AG08395 (cell line): ENCODE measurements around the gene KCTD21.
"Not testable (repeated sequence)": the region's sequence is repeated elsewhere in the genome, so short reads cannot be mapped to it uniquely, and the experiment has no call there.

ENCODE experiments used
- DNase-seq: peaks from one replicate; pipeline ENCODE4 v3.0.0; 2012; ENCODE audit warnings: mixed read lengths, low spot score

KCTD21 gene

DNA sequence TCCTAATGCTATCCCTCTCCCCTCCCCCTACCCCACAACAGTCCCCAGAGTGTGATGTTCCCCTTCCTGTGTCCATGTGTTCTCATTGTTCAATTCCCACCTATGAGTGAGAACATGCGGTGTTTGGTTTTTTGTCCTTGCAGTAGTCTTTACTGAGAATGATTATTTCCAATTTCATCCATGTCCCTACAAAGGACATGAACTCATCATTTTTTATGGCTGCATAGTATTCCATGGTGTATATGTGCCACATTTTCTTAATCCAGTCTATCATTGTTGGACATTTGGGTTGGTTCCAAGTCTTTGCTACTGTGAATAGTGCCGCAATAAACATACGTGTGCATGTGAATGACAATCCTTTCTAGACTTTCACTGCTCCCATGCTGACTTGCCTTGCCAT, 12.6 kb downstream of the KCTD21 start:
- not testable (repeated sequence) for DNase-seq

DNA sequence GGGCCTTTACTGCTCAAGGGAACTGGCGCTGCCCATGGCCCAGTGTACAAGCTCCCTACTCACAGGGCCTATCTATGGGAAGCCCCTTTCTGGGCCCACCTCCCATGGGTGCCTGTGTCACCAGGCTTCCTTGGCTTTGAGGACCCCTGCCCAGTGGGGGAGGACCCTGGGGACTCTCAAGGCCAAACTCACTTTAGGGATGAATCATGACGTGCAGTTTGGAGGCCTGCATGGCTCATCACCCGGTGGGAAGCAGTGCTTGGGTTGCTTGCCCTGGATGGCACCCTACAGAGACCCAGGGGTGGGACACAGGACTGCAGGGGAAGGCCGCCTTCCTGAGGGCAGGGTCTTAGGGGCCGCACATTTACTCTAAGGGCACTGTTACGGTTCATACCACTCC, 16.5 kb downstream of the KCTD21 start:
- no peak for DNase-seq

DNA sequence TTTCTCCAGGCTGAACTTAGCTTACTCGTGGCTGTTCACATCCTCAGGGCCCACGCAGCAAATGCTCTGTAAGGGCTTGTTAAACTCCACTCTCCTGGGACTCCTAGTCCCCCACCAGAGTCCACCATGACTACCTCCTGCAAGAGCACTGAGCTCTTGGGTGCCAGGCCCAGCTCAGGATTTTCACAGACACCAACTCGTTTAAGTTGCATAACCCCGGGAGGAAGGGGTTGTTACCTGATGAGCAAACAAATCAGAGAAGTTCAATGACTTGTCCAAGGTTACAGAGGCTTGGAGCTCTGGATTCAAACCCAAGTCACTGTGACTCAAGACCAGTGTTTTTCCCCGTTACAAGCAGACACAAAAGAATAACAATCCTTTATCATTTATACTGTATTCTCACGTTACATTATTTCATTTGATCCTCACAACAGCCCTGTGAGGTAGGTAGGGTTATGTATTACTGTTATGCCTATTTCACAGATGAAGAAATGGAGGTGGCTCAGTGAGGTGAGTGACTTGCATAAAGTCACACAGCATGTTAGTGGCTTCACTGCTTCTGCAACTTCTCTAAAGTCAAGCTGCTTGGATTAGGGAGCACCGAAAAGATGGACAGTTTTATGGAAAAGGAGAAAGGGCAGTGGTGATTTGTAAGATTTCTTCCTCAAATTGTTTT, 17.4 kb downstream of the KCTD21 start:
- no peak for DNase-seq

DNA sequence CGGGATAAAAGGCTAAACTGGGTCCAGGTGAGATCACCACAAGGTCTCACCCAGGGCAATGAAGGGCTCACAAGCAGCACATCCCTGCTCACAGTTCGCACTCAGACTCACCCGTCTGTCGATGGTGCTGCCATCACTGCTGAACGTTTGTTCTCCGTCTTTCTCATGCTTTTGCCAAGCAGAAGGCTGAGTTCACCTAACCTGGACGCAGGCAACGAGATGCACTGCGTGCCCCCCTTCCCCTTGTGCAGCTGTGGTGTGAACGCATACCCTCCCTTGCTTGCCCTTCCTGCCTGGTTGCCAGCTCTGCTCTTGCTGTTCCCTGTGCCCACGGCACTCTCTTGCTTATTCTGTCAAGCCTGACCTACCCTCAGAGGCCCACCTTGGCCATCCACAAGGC, 18.0 kb downstream of the KCTD21 start:
- DNase-seq = no peak

DNA sequence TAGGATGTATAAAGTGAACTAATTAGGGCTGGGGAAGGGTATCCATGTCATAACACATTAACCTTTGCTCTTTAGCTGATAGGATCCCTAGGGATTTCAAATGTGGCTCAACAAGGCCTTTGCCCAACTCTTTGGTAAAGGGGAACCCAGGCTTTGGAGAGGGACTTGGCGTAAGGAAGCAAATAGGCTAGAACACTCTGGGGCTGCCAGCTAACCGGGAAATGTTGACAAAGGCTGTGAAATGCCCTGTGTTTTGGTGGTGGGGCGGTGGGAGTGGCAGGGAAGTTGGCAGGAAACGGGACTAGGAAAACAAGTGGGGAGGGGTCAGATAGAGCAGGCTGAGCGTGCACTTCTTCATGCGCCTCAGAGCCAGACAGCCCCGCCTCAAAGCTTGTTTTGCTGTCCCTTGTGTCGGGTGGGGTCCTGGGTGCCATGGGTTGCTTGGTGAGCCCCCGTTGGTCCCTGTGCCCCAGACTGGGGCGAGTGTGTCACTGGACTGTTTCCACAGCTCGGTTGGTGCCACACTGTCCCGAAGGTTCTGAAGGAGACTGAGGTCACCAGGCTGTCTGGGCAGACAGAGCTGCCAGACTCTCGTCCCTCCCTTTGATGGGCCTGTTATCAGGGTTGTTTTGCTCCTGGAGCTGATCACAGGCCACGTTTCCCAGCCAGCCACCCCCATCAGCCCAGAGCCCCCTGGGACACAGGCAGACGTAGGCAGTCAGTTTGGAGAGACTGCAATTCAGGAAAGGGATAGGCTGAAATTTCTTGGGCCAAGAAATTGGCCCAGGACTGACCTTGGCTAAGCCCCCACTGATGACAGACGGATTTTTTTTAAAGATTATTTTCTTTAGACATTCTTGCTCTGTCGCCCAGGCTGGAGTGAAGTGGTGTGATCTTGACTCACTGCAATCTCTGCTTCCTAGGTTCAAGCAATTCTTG, 19.6 kb downstream of the KCTD21 start:
- DNase-seq = peak; percentile 82

DNA sequence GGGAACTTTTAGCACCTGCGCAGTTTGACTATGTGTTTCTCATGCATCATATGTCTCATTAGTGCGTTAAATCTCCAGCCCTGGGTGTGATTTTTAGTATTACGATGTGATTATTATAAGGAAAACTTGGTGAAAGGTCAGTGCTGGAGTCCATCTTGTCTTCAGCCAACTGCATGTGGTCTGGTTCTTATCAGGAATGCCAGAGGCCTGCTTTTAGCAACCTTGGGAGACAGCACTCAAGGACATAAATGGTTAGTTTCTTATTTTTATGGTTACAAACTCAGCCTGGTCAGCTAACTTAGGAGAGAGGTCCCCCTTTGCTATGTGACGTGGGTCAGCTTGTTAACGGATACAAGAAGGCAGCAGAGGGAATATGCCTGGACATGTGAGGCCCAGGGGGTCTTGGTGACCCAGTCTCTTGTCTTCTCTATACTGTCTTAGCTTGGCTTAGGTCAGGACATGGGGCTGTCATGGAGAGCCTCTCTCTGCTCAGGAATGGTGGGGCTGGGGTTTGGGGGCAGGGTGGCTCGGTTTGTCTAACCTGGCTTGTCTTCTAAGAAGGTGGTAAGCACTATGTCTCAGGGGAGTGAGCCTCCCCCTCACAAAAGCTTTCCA, 21.5 kb downstream of the KCTD21 start:
- DNase-seq = no peak

DNA sequence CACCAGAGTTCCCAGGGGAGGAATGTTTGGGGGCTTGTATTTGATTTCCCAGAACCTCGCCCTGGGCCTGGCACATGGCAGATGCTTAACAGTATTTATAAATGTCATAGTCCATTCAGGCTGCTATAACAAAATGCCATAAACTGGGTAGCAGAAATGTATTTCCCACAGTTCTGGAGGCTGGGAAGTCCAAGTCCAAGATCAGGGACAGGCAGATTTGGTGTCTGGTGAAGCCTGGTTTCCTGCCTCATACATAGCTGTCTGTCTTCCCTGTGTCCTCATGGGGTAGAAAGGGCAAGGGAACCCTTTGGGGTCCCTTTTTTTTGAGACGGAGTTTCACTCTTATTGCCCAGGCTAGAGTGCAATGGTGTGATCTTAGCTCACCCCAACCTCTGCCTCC, 24.0 kb downstream of the KCTD21 start:
- no peak for DNase-seq

DNA sequence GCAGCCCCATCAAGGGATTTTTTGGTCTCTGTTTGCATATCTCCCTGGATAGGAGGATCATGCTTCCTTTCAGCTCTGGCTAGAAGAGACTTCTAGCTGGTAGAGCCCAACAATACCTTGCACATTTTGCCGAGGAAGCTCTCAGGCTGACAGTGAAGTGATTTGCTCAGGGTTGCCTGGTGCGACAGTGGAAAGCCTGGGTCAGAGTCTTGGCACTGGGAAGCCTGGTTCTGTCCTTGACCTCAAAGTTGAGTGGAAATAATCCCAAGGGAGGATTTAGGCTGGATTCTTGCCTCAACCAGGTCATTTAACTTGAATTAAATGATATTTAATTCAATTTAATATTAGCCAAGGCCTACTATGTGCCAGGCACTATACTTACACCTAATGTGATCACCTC, 24.6 kb downstream of the KCTD21 start:
- DNase-seq = no peak

DNA sequence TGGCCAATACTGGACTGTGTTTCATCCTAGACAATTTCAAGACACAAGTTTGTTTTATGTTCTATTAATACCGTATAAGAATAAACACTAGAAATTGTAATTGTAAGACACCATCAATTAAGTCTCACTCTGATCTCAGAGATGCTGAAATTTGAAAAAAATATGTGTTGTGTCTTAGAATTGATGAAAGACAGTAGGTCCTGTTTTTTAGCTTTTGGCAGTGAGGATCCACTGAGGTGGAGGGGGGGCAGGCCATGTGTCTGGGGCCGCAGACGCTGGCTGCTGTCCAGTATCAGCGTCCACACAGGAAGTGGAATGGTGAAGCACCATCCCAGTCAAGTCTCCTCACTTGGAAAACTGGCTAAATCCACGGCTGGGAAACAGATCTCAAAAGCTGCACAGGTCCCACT, 26.5 kb downstream of the KCTD21 start:
- peak; percentile 27 for DNase-seq

DNA sequence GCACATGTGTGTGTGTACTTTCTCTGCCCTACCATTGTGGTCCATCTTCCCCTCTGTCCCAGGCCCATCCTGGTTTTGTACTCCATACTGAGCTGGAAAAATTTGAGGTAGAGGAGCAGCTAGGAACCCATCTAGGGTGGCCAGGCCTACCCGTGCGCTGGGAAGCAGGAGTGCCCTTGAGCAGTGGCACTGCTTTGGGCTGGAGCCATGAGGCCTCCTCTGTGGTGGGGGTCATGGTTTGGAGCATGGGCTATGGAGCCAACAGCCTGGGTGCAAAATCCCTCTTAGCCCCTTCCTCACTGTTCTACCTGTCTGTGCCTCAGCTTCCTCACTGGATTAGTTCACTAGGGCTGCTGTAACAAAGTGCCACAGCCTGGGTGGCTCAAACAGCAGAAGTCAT, 27.1 kb downstream of the KCTD21 start:
- DNase-seq = no peak

DNA sequence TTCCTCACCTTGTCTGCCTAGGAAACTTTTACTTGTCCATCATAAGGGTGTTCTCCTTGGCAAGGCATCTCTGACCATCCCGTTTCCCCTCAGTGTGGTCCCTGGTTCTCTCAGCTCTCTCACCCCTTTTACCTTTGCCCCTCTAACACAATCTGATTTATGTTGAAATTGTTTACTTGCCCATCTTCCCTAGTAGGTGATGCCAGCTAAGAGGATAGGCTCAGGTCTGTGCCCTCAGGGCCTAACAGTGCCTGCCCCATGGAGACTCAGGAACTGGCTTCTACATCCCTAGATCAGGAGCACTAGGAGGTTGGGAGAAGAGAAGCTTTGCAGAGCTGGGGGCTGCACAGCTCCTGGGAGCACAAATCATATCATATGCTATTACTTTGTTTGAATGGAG, 27.9 kb downstream of the KCTD21 start:
- DNase-seq = no peak

DNA sequence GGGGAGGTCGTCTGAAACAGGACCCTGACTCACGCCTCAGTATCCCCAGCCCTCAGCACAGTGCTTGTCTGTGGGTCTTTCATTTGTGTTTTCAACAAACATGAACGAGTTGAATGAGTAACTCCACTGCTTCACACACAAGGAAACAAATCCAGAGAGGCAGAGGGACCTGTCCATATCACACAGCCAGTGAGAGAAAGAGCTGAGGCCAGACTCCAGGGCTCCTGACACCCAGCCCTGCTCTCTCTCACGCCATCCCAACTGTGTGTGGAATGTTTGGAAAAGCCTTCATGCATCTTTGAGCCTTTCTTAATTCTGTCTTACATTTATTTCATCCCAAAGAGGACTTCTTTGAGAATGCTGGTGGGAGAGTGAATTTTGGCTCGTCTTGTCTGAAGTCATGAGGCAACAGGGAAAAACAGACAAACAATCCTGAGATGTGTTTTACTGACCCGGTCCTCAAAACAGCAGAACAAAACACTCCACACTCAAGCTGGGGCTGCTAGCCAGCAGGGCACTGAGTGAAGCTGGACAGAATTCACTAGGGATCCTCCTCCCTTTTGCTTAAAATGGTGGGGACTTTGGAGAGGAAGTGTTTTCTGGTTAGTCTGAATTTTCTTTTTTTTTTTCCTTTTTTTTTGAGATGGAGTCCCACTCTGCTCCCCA, 29.3 kb downstream of the KCTD21 start:
- DNase-seq = no peak

DNA sequence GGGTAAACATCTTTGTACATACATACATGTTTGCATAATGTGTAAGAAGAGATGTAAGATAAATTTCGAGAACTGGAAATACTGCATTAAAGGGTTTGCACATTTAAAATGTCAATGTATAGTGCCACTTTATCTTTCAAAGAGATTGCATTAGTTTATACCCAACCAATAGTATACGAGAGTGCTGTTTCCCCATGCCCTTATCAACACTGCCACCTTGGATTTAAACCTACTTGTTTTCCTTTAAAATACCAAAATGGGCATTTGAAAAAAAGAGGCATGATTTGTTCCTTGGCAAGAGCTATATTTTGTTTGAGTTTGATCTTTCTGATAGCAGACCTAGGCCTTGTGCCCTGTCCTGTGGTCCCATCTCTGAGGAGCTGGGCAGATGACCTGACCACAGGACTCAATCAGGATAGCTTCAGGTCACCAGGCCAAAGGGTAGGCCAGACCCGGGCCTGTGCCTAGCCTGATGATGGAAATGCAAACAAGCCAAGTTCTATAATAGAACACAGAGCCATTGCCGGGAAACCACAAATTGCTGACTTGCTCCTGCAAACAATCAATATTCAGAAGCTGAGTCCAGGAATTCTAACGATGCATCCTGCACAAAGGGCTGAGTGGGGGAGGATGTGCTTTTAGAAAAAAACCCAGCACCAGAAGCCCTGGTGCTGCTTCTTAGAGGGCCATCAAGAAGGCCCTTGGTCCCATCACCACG, 32.1 kb downstream of the KCTD21 start:
- no peak for DNase-seq

DNA sequence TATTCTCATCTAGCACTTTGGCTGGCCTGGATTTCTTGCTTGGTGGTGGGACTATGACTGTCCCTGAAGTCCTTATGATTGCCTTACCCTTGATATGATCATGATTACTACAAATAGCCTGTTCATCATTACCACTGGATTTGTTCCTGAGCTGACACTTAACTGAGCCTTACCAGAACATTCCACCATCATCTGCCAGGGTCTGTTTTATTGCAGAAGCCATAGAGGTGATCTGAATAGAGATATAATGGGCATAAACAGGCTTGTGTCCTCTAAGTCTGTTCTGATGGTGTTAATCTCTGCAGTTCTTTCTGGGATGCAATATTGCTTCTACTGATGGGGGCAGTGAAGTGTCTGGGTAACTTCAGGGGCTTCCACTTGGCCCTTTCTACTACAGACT, 36.6 kb downstream of the KCTD21 start:
- DNase-seq = no peak

DNA sequence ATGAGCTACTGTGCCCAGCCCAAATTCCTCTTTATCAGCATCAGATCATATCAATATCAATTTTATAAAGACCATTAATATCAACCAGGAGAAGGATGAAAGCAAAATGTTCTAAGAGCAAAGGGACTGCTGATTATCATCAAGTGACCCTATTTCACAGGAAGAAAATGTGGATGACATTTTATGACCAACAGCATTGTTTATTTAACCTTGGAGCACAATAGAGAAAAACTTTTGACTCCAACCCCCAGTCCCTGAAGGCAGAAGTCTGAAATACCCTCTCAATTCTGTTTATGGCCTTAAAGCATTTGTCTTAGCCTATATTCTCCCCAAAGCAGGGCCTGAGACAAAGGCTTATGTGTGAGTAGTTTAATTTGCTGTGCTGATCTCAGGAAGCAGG, 37.7 kb downstream of the KCTD21 start:
- DNase-seq = no peak

DNA sequence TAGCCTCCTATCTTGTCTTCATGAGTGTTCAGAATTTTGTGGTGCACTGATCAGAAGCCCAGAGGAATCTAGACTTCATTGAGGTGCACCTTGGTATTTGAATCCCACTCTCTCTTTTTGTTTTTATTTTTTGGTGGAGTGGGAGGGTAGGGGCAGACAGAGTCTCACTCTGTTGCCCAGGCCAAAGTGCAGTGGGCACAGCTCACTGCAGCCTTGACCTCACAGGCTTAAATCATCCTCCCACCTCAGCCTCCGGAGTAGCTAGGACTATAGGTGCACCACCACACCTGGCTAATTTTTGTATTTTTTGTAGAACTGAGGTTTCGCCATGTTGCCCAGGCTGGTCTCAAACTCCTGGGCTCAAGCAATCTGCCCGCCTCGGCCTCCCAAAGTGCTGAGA, 38.1 kb downstream of the KCTD21 start:
- no peak for DNase-seq

DNA sequence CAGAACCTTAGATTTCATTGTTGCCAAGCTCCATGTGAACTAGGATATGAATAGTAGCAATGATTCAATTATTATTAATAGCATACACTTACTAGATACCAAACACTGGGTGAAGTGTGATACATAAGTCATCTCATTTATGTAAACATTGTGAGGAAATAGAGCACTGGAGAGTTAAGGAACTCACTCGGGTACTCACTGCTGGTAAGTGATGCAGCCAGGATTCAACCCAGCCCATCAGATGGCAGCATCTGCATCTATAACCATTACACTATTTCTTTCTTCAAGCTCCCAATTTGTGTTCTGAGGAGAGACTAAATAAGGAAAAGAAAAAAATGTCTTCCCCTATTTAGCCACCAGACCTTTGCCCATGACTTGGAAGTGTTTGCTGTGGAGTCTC, 38.8 kb downstream of the KCTD21 start:
- peak; percentile 69 for DNase-seq

DNA sequence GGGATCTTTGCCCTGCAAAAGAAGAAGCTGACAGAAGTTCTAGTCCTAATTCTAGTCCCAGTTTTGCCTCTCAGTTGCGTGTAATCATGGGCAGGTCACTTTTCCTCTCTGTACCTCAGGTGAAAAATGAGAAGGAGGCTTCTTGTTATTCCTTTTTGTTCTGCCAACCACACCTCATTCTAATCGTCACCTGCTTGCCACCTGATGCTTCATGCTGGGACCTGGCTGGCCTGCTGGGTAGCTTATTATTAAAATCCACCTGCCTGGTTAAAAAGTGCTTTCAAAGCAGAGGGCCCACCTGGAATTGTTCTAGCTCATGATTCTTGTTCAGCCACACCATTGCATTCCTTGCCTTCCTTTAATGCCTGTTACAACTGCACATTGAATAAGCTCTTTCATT, 40.6 kb downstream of the KCTD21 start:
- no peak for DNase-seq

DNA sequence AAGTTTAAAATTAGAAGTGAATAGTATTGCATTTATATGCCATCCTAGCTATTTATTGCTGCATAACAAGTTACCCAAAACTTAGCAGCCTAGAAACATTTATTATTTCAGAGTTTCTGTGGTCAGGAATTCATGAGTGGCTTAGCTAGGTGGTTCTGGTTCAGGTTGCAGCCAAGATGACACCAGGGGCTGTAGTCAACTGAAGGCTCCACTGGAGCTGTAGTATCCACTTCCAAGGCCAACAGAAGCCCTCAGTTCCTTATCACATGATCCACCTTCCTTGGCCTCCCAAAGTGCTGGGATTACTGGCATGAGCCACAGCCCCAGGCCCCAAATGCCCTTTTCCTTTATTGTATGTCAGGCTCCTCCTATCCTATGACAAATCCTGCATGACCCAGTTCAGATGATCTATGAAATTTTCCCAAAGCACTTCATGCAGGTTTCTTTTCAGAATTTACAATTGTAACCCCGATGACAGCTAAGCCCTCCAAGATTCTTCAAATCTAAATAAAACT, 42.9 kb downstream of the KCTD21 start:
- DNase-seq = no peak

DNA sequence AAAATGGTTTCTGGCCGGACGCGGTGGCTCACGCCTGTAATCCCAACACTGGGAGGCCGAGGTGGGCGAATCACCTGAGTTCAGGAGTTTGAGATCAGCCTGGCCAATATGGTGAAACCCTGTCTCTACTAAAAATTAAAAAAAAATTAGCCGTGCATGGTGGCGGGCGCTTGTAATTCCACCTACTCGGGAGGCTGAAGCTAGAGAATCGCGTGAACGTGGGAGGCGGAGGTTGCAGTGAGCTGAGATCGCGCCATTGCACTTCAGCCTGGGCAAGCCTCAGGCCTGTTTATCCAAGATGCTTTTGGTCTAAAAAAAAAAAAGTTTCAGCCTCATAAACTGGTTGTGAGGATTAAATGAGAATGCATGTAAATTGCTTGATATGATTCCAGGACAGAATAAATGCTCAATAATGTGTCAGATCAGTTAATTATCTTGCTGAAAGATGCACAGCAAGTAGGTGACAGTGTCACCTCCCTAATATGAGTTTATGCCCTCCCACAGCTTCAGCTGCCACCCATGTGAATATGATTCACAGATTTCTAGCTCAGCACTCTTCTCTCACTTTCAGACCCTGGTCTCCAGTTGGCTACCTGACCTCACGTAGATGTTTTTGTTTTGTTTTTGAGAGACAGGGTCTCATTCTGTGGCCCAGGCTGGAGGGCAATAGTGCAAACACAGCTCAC, 47.9 kb downstream of the KCTD21 start:
- no peak for DNase-seq
